ENCODE data around the gene RTKN2. TPM values are rescaled to one million over a fixed set of nuclear protein-coding genes. Genes with fewer than 3 reads are reported as not detected.

RTKN2 gene
- total RNA-seq, 1 donor = 0.27 TPM

GRCh38 chr10:62230344-62231121, 38.1 kb downstream of the RTKN2 start:
- DNase-seq (ENCODE audit: low read depth in 2 of 3, low spot score in 2 of 3) = no peak

- DNase-seq (ENCODE audit: low read depth in 2 of 3, low spot score in 2 of 3) = no peak
Measured at GRCh38 chr10:62225362-62225761, 43.3 kb downstream of the RTKN2 start.

GRCh38 chr10:62224606-62225005, 44.0 kb downstream of the RTKN2 start:
- no peak for DNase-seq (ENCODE audit: low read depth in 2 of 3, low spot score in 2 of 3)

GRCh38 chr10:62217683-62218082, 51.0 kb downstream of the RTKN2 start:
- DNase-seq (ENCODE audit: low read depth in 2 of 3, low spot score in 2 of 3) = no peak

- DNase-seq (ENCODE audit: low read depth in 2 of 3, low spot score in 2 of 3) = no peak
Measured at GRCh38 chr10:62214364-62214874, 54.2 kb downstream of the RTKN2 start.

- DNase-seq (ENCODE audit: low read depth in 2 of 3, low spot score in 2 of 3) = no peak
Measured at GRCh38 chr10:62205750-62206399, 62.8 kb downstream of the RTKN2 start.

GRCh38 chr10:62199584-62199983, 69.1 kb downstream of the RTKN2 start:
- DNase-seq (ENCODE audit: low read depth in 2 of 3, low spot score in 2 of 3) = no peak

- DNase-seq (ENCODE audit: low read depth in 2 of 3, low spot score in 2 of 3) = no peak
Measured at GRCh38 chr10:62196528-62196927, 72.1 kb downstream of the RTKN2 start.

- DNase-seq (ENCODE audit: low read depth in 2 of 3, low spot score in 2 of 3) = no peak
Measured at GRCh38 chr10:62195675-62195926, 73.0 kb downstream of the RTKN2 start.

- no peak for DNase-seq (ENCODE audit: low read depth in 2 of 3, low spot score in 2 of 3)
Measured at GRCh38 chr10:62194924-62195674, 73.5 kb downstream of the RTKN2 start.

GRCh38 chr10:62193479-62193878, 75.2 kb downstream of the RTKN2 start:
- no peak for DNase-seq (ENCODE audit: low read depth in 2 of 3, low spot score in 2 of 3)

- DNase-seq (ENCODE audit: low read depth in 2 of 3, low spot score in 2 of 3) = no peak
Measured at GRCh38 chr10:62189131-62189530, 79.5 kb downstream of the RTKN2 start.

GRCh38 chr10:62188021-62188616, 80.5 kb downstream of the RTKN2 start:
- DNase-seq (ENCODE audit: low read depth in 2 of 3, low spot score in 2 of 3) = no peak

- no peak for DNase-seq (ENCODE audit: low read depth in 2 of 3, low spot score in 2 of 3)
Measured at GRCh38 chr10:62186999-62187675, 81.5 kb downstream of the RTKN2 start.

- DNase-seq (ENCODE audit: low read depth in 2 of 3, low spot score in 2 of 3) = no peak
Measured at GRCh38 chr10:62185919-62186692, 82.5 kb downstream of the RTKN2 start.

- DNase-seq (ENCODE audit: low read depth in 2 of 3, low spot score in 2 of 3) = no peak
Measured at GRCh38 chr10:62183857-62184795, 84.5 kb downstream of the RTKN2 start.

GRCh38 chr10:62183442-62183841, 85.2 kb downstream of the RTKN2 start:
- peak; percentile 6 to 55 (median 30) for DNase-seq (ENCODE audit: low read depth in 2 of 3, low spot score in 2 of 3)

GRCh38 chr10:62182595-62182994, 86.0 kb downstream of the RTKN2 start:
- no peak for DNase-seq (ENCODE audit: low read depth in 2 of 3, low spot score in 2 of 3)

- DNase-seq (ENCODE audit: low read depth in 2 of 3, low spot score in 2 of 3) = no peak
Measured at GRCh38 chr10:62182171-62182570, 86.5 kb downstream of the RTKN2 start.
